ENCODE measurements around the gene CDCA7. TPM values are rescaled to one million over a fixed set of nuclear protein-coding genes. Genes with fewer than 3 reads are reported as not detected.
A peak's percentile ranks its signal among the peaks of the same experiment; 100 is the strongest.

CDCA7 gene
- total and polyA plus RNA-seq, 8 donors = 0.19 to 2.5 (median 0.56) TPM

GRCh38 chr2:173353556-173353955 lies 1.1 kb upstream of the CDCA7 start:
- Histone ChIP-seq H3K9me3 (no peaks in the 10 kb centered on the region), H3K4me1 (peaks cover 5 to 6% (median 5%) of the 10 kb centered on the region in 3 donors), H3K27me3 (peaks cover 0 to 18% (median 0%) of the 10 kb centered on the region in 4 donors), H3K4me3 (no peak overlapping the region), H3K36me3 (no peaks in the 10 kb centered on the region), H3K27ac (no peak overlapping the region)
- WGBS, 2 donors = 37 to 40% methylated on average over 5 of the region's 5 CpGs
- no peak for DNase-seq
- no peak for FAIRE-seq
- no peak for ATAC-seq
- TF ChIP-seq CTCF (IDR thresholded peaks at IDR 0.05) = no peak
- intact Hi-C loops (cut with DNase I) = no loop called here

- intact Hi-C loops (cut with DNase I) = no loop called here
- no peaks in the 10 kb centered on the region for H3K9me3 ChIP-seq
- no peak for DNase-seq
- 4 to 5% methylated on average over 19 of the region's 19 CpGs for WGBS, 2 donors
- H3K27ac ChIP-seq = peak overlapping the region in 2 of 4 donors; percentile 61 to 65
- H3K4me1 ChIP-seq = peaks cover 5 to 6% (median 5%) of the 10 kb centered on the region in 3 donors
- H3K36me3 ChIP-seq = no peaks in the 10 kb centered on the region
- FAIRE-seq = no peak
- no peak for ATAC-seq
- no peak for TF ChIP-seq CTCF (IDR thresholded peaks at IDR 0.05)
- H3K4me3 ChIP-seq = peak overlapping the region; percentile 40 to 71 (median 54)
- H3K27me3 ChIP-seq = peaks cover 0 to 18% (median 0%) of the 10 kb centered on the region in 4 donors
These were observed 545 bp upstream of the CDCA7 start for GRCh38 chr2:173354073-173354581.

- 2% methylated on average over 54 to 59 of the region's 59 CpGs for WGBS, 2 donors
- TF ChIP-seq CTCF (IDR thresholded peaks at IDR 0.05) = no peak
- peak in 5 of 6 donors; percentile 16 to 78 (median 44) for DNase-seq
- peak overlapping the region in 1 of 4 donors; percentile 65 for H3K27ac ChIP-seq
- H3K4me3 ChIP-seq = peak overlapping the region; percentile 40 to 71 (median 54)
- intact Hi-C loops (cut with DNase I) = no loop called here
- H3K27me3 ChIP-seq = peaks cover 0 to 18% (median 0%) of the 10 kb centered on the region in 4 donors
- peaks cover 5 to 6% (median 5%) of the 10 kb centered on the region in 3 donors for H3K4me1 ChIP-seq
- ATAC-seq = peak; percentile 64 to 79 (median 70)
- no peaks in the 10 kb centered on the region for H3K36me3 ChIP-seq
- no peak for FAIRE-seq
- H3K9me3 ChIP-seq = no peaks in the 10 kb centered on the region
These were observed 627 bp downstream of the CDCA7 start for GRCh38 chr2:173355132-173355865.

GRCh38 chr2:173355866-173356508 lies 1.3 kb downstream of the CDCA7 start:
- Histone ChIP-seq H3K36me3 (no peaks in the 10 kb centered on the region), H3K27ac (no peak overlapping the region), H3K9me3 (no peaks in the 10 kb centered on the region), H3K4me3 (peak overlapping the region in 2 of 4 donors; percentile 63 to 71), H3K27me3 (peaks cover 0 to 18% (median 0%) of the 10 kb centered on the region in 4 donors), H3K4me1 (peaks cover 5 to 6% (median 5%) of the 10 kb centered on the region in 3 donors)
- TF ChIP-seq CTCF (IDR thresholded peaks at IDR 0.05) = no peak
- 64 to 65% methylated on average over 16 of the region's 16 CpGs for WGBS, 2 donors
- ATAC-seq (no peak), FAIRE-seq (no peak), DNase-seq (no peak)
- intact Hi-C loops (cut with DNase I) = no loop called here
